Lung (tissue), 12 donors: ENCODE data around the gene HNRNPUL1. TPM values are rescaled to one million over a fixed set of nuclear protein-coding genes. Genes with fewer than 3 reads are reported as not detected.

Experiments
- ATAC-seq: fragments of 200-7000 bp; cut with Tn5 transposase; one replicate; pipeline ENCODE4 v1.9.1; 2020; ENCODE audit warnings: moderate number of reproducible peaks; ENCODE audit not compliant: insufficient read depth, low FRiP score
- DNase-seq, 3 donors: peaks; one replicate each; pipeline ENCODE4 v3.0.0-alpha.2; 2013 to 2017
- H3K27ac ChIP-seq, 2 donors: one replicate each; pipeline ENCODE4 v1.5.1; 2013; ENCODE audit warnings: mild to moderate bottlenecking in 2 of 2, moderate library complexity in 2 of 2, control low read depth in 1 of 2, inconsistent platforms in 1 of 2, low read depth in 1 of 2, low read length in 1 of 2
- H3K27me3 ChIP-seq, 3 donors: one replicate each; pipeline ENCODE4 v1.5.1; 2013; ENCODE audit warnings: low read length in 2 of 3; ENCODE audit not compliant: control insufficient read depth in 3 of 3, insufficient read depth in 3 of 3
- H3K36me3 ChIP-seq, 4 donors: one replicate each; pipeline ENCODE4 v1.5.1; 2013; ENCODE audit warnings: low read length in 4 of 4, mild to moderate bottlenecking in 1 of 4, moderate library complexity in 1 of 4; ENCODE audit not compliant: control insufficient read depth in 4 of 4, insufficient read depth in 4 of 4
- H3K4me1 ChIP-seq, 5 donors: one replicate each; pipeline ENCODE4 v1.5.1; 2013; ENCODE audit warnings: low read length in 5 of 5, mild to moderate bottlenecking in 2 of 5, moderate library complexity in 1 of 5; ENCODE audit not compliant: control insufficient read depth in 5 of 5, insufficient read depth in 5 of 5
- H3K4me3 ChIP-seq: one replicate; pipeline ENCODE4 v1.5.1; 2013; ENCODE audit warnings: mild to moderate bottlenecking, control low read depth, moderate library complexity
- H3K9ac ChIP-seq, 2 donors: one replicate each; pipeline ENCODE4 v1.5.1; 2013; ENCODE audit warnings: low read length in 2 of 2, control low read depth in 1 of 2; ENCODE audit not compliant: insufficient read depth in 1 of 2
- H3K9me3 ChIP-seq, 4 donors: one replicate each; pipeline ENCODE4 v1.5.1; 2013; ENCODE audit warnings: low read length in 3 of 4, mild to moderate bottlenecking in 1 of 4, moderate library complexity in 1 of 4; ENCODE audit not compliant: control insufficient read depth in 4 of 4, insufficient read depth in 3 of 4
- CTCF ChIP-seq: IDR thresholded peaks from 2 replicates; pipeline ENCODE4 v1.5.1; 2012; ENCODE audit warnings: mild to moderate bottlenecking; ENCODE audit errors: control extremely low read depth, extremely low read depth
- WGBS, 2 donors: extraction: QIAGEN DNeasy Blood & Tissue Kit; methylation state at CpG; one replicate each; pipeline ENCODE4 v1.1.7; 2013; 5-methylcytosine and 5-hydroxymethylcytosine counted together
- polyA plus RNA-seq, 2 donors: library from polyadenylated mRNA; stranded (reverse); fragments of 200-250 nt; gene quantifications; one replicate each; pipeline ENCODE4 v1.2.1, GENCODE V29; 2013
- total RNA-seq, 2 donors: library from RNA; depleted of rRNA in 1 of 2; stranded (reverse); fragments of >200 nt in 1 of 2; gene quantifications; one replicate each; pipeline ENCODE4 v1.2.1, GENCODE V29; 2014 to 2021
- donor health status: control.
- donor health status: control.
- donor health status: Bipolar disorder and iron deficiency.
- donor health status: healthy.
- donor health status: DM: yes; HTN: yes; CAD: no.

HNRNPUL1 gene
- total and polyA plus RNA-seq, 4 donors, result 92.2 to 198 (median 144) TPM

- Histone ChIP-seq H3K9ac (no peak overlapping the region), H3K9me3 (no peaks in the 10 kb centered on the region), H3K4me1 (peaks cover 0 to 23% (median 5%) of the 10 kb centered on the region in 5 donors), H3K4me3 (no peak overlapping the region), H3K27me3 (no peaks in the 10 kb centered on the region), H3K36me3 (peaks cover 0 to 7% (median 0%) of the 10 kb centered on the region in 4 donors), H3K27ac (no peak overlapping the region)
- TF ChIP-seq CTCF, result no peak
- DNase-seq (no peak), ATAC-seq (no peak)
- WGBS, 2 donors, result 95 to 97% methylated on average over 7 of the region's 7 CpGs
These were observed 39.5 kb upstream of the HNRNPUL1 start for GRCh38 chr19:41224632-41225031.

- Histone ChIP-seq H3K9ac (no peak overlapping the region), H3K4me1 (peaks cover 0 to 15% (median 5%) of the 10 kb centered on the region in 5 donors), H3K4me3 (no peak overlapping the region), H3K36me3 (peaks cover 0 to 7% (median 0%) of the 10 kb centered on the region in 4 donors), H3K27ac (peak overlapping the region; percentile 74 to 88), H3K27me3 (peaks cover 0 to 4% (median 0%) of the 10 kb centered on the region in 3 donors), H3K9me3 (no peaks in the 10 kb centered on the region)
- 52 to 58% methylated on average over 28 to 29 of the region's 29 CpGs for WGBS, 2 donors
- no peak for TF ChIP-seq CTCF
- DNase-seq (peak in 2 of 3 donors; percentile 63 to 69), ATAC-seq (peak; percentile 70)
These were observed 38.7 kb upstream of the HNRNPUL1 start for GRCh38 chr19:41225238-41226052.

- peak; percentile 68 for ATAC-seq
- peak overlapping the region in 1 of 2 donors; percentile 26 for H3K9ac ChIP-seq
- H3K4me3 ChIP-seq, result no peak overlapping the region
- no peak for TF ChIP-seq CTCF
- H3K27ac ChIP-seq, result peak overlapping the region; percentile 74 to 88
- peaks cover 0 to 6% (median 0%) of the 10 kb centered on the region in 4 donors for H3K36me3 ChIP-seq
- H3K27me3 ChIP-seq, result peaks cover 0 to 4% (median 0%) of the 10 kb centered on the region in 3 donors
- H3K9me3 ChIP-seq, result no peaks in the 10 kb centered on the region
- 4 to 5% methylated on average over 62 to 67 of the region's 67 CpGs for WGBS, 2 donors
- peak; percentile 54 to 69 (median 64) for DNase-seq
- H3K4me1 ChIP-seq, result peaks cover 0 to 13% (median 5%) of the 10 kb centered on the region in 5 donors
These were observed 37.9 kb upstream of the HNRNPUL1 start for GRCh38 chr19:41226053-41226873.
